OCI-LY7 (cell line): Measurements from ENCODE around the gene PPL.

Experiments
- EZH2phosphoT487 ChIP-seq: fragments of 200-600 bp; sonication (generic); IDR thresholded peaks from 2 replicates; pipeline ENCODE4 v1.6.1; 2018; ENCODE audit warnings: low read depth, borderline replicate concordance, mild to moderate bottlenecking, mixed run types, antibody characterized with exemption, low read length, moderate library complexity, mixed read lengths
- TF ChIP-seq, protein P1 (sequence below): fragments of 200-600 bp; sonication (generic); conservative IDR thresholded peaks from 2 replicates; pipeline ENCODE4 v1.5.1; 2014; ENCODE audit warnings: mild to moderate bottlenecking, antibody characterized with exemption, low read length, moderate library complexity, mixed read lengths

DNA sequence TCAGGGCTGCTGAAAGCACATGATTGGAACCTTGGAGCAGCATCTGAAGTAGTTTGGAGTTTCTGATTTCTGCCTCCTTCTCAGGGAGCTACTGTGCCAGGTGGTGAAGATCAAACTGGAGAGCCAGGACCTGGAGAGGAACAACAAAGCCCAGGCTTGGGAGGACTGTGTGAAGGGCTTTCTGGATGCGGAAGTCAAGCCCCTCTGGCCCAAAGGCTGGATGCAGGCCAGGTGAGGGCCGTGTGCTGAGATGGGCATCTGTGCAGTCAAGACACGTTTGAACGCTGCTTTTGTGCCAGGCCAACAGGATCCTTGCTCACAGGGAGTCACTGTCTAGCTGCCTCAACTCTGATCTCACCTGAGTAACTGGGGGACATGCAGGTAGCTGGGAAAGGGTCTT is 65.9 kb downstream of the PPL start:
- TF ChIP-seq, protein P1, sequence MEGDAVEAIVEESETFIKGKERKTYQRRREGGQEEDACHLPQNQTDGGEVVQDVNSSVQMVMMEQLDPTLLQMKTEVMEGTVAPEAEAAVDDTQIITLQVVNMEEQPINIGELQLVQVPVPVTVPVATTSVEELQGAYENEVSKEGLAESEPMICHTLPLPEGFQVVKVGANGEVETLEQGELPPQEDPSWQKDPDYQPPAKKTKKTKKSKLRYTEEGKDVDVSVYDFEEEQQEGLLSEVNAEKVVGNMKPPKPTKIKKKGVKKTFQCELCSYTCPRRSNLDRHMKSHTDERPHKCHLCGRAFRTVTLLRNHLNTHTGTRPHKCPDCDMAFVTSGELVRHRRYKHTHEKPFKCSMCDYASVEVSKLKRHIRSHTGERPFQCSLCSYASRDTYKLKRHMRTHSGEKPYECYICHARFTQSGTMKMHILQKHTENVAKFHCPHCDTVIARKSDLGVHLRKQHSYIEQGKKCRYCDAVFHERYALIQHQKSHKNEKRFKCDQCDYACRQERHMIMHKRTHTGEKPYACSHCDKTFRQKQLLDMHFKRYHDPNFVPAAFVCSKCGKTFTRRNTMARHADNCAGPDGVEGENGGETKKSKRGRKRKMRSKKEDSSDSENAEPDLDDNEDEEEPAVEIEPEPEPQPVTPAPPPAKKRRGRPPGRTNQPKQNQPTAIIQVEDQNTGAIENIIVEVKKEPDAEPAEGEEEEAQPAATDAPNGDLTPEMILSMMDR: no peak
- no peak for TF ChIP-seq EZH2phosphoT487
